ENCODE measurements around the gene DNHD1. TPM values are rescaled to one million over a fixed set of nuclear protein-coding genes. Genes with fewer than 3 reads are reported as not detected.
"Not testable (repeated sequence)": the region's sequence is repeated elsewhere in the genome, so short reads cannot be mapped to it uniquely, and the experiment has no call there.

DNHD1 gene
- total RNA-seq, 1 donor from 2014 or later: 1.0 TPM

DNA sequence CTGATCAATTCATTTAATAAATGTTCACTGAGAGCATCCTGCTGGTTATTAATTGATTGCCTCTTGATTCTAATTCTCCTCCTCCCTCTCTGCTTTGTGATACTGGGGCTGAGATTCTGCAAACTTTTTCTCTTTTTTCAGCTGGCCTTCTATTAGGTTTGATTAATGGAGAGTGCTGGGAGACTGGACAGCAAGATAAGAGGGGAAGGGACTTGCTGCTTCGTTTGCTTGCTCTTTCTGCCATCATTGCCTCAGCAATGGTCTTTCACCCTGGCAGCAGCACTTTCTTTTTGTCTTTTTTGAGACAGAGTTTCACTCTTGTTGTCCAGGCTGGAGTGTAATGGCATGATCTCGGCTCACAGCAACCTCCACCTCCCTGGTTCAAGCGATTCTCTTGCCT is 7.1 kb downstream of the DNHD1 start:
- TF ChIP-seq, protein P1, sequence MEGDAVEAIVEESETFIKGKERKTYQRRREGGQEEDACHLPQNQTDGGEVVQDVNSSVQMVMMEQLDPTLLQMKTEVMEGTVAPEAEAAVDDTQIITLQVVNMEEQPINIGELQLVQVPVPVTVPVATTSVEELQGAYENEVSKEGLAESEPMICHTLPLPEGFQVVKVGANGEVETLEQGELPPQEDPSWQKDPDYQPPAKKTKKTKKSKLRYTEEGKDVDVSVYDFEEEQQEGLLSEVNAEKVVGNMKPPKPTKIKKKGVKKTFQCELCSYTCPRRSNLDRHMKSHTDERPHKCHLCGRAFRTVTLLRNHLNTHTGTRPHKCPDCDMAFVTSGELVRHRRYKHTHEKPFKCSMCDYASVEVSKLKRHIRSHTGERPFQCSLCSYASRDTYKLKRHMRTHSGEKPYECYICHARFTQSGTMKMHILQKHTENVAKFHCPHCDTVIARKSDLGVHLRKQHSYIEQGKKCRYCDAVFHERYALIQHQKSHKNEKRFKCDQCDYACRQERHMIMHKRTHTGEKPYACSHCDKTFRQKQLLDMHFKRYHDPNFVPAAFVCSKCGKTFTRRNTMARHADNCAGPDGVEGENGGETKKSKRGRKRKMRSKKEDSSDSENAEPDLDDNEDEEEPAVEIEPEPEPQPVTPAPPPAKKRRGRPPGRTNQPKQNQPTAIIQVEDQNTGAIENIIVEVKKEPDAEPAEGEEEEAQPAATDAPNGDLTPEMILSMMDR (conservative IDR thresholded peaks at IDR 0.05; ENCODE audit: low read depth, low read length): no peak
- H3K4me3 ChIP-seq (ENCODE audit: low read depth, low read length): no peak overlapping the region
- DNase-seq (ENCODE audit: low read depth): no peak

DNA sequence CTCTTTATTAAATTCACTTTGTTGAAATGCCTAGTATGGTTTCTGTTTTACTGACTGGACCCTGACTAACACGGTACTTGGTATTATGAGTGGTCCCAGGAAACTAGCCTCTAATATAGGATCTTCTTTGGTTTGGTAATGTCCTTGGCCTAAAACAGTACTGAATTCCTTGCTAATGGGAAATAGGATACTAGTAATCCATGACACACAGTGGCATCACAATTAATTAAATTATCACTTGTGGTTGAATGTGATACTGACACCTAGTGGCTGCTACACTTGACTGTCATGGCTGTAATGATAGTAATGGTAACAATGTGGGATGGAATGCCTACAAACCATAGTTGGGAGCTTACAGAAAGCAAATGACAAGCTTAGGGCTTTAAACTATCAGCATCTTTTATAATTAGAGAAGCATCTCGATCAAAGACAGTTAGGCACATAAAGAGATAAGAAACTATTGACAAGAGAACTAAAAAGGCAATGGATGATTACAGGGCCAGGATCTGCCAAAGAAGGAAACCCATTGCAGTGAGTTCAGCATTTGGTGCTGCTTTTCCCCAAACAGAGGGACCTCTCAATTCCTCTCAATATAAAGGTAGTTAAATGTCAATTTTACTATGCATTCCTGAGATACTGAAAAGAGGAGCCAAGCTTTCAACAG is 8.6 kb downstream of the DNHD1 start:
- peak; percentile 26 for DNase-seq (ENCODE audit: low read depth)
- TF ChIP-seq, protein P1 (conservative IDR thresholded peaks at IDR 0.05; ENCODE audit: low read depth, low read length): peak; percentile 84
- no peak overlapping the region for H3K4me3 ChIP-seq (ENCODE audit: low read depth, low read length)

DNA sequence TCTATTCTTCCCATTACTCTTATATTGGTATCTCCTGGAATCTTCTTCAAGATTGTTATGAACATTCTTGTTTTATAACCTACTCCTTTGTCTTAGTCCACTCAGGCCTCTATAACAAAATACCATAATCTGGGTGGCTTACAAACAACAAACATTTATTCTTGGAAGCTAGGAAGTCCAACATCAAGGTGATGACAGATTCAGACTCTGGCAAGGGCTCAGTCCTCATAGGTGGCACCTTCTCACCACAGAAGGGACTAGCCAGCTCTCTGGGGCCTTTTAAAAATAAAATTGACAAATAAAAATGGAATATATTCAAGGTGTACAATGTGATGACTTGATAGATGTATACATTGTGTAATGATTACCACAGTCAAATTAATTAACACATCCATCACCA is 19.8 kb downstream of the DNHD1 start:
- TF ChIP-seq, protein P1 (conservative IDR thresholded peaks at IDR 0.05; ENCODE audit: low read depth, low read length): no peak
- no peak for DNase-seq (ENCODE audit: low read depth)

DNA sequence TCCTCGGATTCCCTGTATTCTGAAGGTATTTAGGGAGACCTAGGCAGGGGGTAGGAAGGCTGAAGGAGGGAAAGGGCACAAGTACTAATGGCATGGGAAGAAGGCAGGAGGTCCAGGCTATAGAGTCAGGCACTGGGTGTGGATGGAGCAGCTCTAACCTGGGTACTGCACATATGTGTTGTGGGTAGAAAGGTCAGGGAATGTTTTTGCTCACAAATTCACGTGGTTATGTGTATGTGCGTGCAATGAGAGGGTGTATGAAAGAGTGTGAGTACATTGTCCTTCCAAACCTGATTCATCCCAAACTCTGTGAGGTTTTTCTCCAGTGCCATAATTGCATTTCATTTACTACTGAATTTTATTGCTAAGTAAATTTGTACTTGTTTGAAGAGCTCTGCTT is 23.2 kb downstream of the DNHD1 start:
- no peak overlapping the region for H3K4me3 ChIP-seq (ENCODE audit: low read depth, low read length)
- DNase-seq (ENCODE audit: low read depth): no peak
- TF ChIP-seq, protein P1 (conservative IDR thresholded peaks at IDR 0.05; ENCODE audit: low read depth, low read length): no peak

More for the DNA sequence above, 19.8 kb downstream of the DNHD1 start:
- no peak overlapping the region for H3K4me3 ChIP-seq (ENCODE audit: low read depth, low read length)

DNA sequence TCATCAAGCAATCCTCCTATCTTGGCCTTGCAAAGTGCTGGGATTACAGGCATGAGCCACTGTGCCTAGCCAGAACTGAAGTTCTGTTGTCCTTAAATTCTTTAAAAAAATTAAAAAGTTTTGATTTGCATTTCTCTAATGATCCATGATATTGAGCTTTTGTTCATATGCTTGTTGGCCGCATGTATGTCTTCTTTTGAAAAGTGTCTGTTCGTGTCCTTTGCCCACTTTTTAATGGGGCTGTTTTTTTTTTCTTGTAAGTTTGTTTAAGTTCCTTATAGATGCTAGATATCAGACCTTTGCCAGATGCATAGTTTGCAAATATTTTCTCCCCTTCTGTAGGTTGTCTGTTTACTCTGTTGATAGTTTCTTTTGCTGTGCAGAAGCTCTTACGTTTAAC is 24.9 kb downstream of the DNHD1 start:
- DNase-seq (ENCODE audit: low read depth); H3K4me3 ChIP-seq (ENCODE audit: low read depth, low read length): not testable (repeated sequence)

DNA sequence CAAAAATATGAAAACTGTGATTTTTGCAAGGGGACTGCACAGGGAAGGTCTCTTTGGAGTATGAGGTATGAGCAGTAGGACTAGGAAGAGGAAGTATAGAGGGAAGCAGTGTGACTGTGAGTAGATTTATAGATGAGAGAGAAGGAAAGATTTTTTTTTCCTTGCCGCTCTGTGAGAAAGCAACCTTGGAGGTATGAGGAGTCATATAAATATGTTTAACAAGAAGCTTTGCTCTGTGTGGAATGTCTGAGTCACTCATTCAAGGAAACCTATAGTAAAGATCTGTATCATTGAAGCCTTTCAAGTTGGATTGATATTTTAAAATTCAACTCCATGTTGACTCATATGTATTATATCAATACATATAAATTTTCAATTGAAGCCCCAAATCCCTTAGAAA is 26.2 kb downstream of the DNHD1 start:
- no peak for DNase-seq (ENCODE audit: low read depth)
- H3K4me3 ChIP-seq (ENCODE audit: low read depth, low read length): no peak overlapping the region
- TF ChIP-seq, protein P1 (conservative IDR thresholded peaks at IDR 0.05; ENCODE audit: low read depth, low read length): no peak

DNA sequence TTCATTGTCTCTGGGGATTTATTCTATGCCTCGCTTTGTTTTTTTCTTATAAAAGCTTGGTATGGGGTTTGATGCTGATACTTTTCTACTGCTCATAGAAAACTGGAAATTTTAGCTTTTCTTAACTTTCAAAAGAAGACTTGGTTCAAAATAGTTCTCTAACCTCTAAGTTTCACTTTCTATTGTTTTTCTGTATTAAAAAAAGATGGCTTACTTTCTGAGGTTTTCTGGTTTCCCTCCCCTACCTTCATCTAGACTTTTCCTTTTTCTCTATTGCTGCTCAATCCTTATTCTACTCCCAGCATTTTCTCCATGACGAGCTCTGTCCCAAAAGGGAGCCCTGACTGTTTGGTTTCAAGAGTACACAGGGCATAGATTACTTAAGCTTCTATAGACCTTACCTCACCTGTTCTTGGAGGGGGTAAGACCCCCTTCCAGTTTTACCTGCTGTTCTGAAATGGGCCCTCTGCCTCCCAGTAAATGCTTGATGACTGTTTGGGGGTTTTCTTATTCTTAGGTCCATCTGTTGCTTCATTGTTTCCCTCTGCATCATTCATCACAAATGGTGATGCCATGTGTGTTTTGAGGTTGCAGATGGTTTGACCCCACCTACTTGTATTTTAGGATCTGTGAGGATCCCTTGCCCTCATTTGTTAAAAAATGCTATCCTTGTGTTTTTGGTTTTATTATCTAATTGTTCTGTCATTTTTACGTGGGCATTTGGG is 29.5 kb downstream of the DNHD1 start:
- no peak for DNase-seq (ENCODE audit: low read depth)
- no peak overlapping the region for H3K4me3 ChIP-seq (ENCODE audit: low read depth, low read length)
- TF ChIP-seq, protein P1 (conservative IDR thresholded peaks at IDR 0.05; ENCODE audit: low read depth, low read length): no peak
